ENCODE measurements around the gene ERBB2. TPM values are rescaled to one million over a fixed set of nuclear protein-coding genes. Genes with fewer than 3 reads are reported as not detected.

Gene ERBB2
- total and polyA plus RNA-seq, 2 of the 4 experiments (the other 2 are of a cell fraction): 28.7 to 33.3 TPM

- H2BK120ac ChIP-seq (ENCODE audit: low read depth, low read length): no peak overlapping the region
- H3K27me3 ChIP-seq (ENCODE audit: control insufficient read depth, insufficient read depth, low read length): peaks cover 11% of the 10 kb centered on the region
- no peaks in the 10 kb centered on the region for H4K20me1 ChIP-seq (ENCODE audit: insufficient read depth, low read length)
- no peak overlapping the region for H2BK15ac ChIP-seq (ENCODE audit: low read depth, low read length)
- H3K14ac ChIP-seq (replicated peaks; ENCODE audit: low read depth, low read length): no peak overlapping the region
- no peak overlapping the region for H4K5ac ChIP-seq (ENCODE audit: low read depth, low read length)
- dilution Hi-C loops (cut with HindIII; ENCODE audit: low sequenced_read_pairs, unreplicated experiment): no loop called here
- BruUV-seq (replicated peaks): no TSS peak
- H2AFZ ChIP-seq (replicated peaks; ENCODE audit: low read length, poor library complexity): no peak overlapping the region
- no peak overlapping the region for H2BK20ac ChIP-seq (ENCODE audit: low read depth, low read length)
- DNase-seq: no peak
- no peaks in the 10 kb centered on the region for H3K9me3 ChIP-seq (ENCODE audit: control insufficient read depth, insufficient read depth, low read length)
- no peaks in the 10 kb centered on the region for H3K36me3 ChIP-seq (ENCODE audit: control insufficient read depth, insufficient read depth, low read length)
- no peak for TF ChIP-seq SMC3 (IDR thresholded peaks at IDR 0.05; ENCODE audit: low read depth, low read length)
- TF ChIP-seq MXI1 (IDR thresholded peaks at IDR 0.05; ENCODE audit: borderline replicate concordance, low read depth, low read length): no peak
- no peak for TF ChIP-seq FOS (IDR thresholded peaks at IDR 0.05; ENCODE audit: low read depth, low read length)
- TF ChIP-seq MAFK (IDR thresholded peaks at IDR 0.05; ENCODE audit: low read depth, low read length): no peak
- no peak for TF ChIP-seq RCOR1 (IDR thresholded peaks at IDR 0.05; ENCODE audit: insufficient replicate concordance, low read length)
- TF ChIP-seq MAZ (IDR thresholded peaks at IDR 0.05; ENCODE audit: borderline replicate concordance, low read depth, low read length): no peak
- TF ChIP-seq ELK1 (IDR thresholded peaks at IDR 0.05; ENCODE audit: borderline replicate concordance, low read depth, low read length): no peak
- TF ChIP-seq POLR2A (IDR thresholded peaks at IDR 0.05; ENCODE audit: low read depth, low read length): no peak
- no peak for TF ChIP-seq USF2 (IDR thresholded peaks at IDR 0.05; ENCODE audit: low read depth, low read length)
- TF ChIP-seq CHD1 (IDR thresholded peaks at IDR 0.05; ENCODE audit: low read depth, low read length): no peak
- TF ChIP-seq CTCF (conservative IDR thresholded peaks at IDR 0.05; ENCODE audit: low read depth, low read length): no peak
- no peak for TF ChIP-seq NFE2L2 (IDR thresholded peaks at IDR 0.05; ENCODE audit: low read depth, low read length)
- no peak for TF ChIP-seq BHLHE40 (IDR thresholded peaks at IDR 0.05; ENCODE audit: low read depth, low read length)
- TF ChIP-seq RAD21 (IDR thresholded peaks at IDR 0.05; ENCODE audit: low read length): no peak
- no peak for TF ChIP-seq RFX5 (IDR thresholded peaks at IDR 0.05; ENCODE audit: low read depth, low read length)
- no peak for TF ChIP-seq CEBPB (IDR thresholded peaks at IDR 0.05; ENCODE audit: low read depth, low read length)
- H3K4me2 ChIP-seq (ENCODE audit: low read depth, low read length): no peak overlapping the region
- no peak overlapping the region for H4K91ac ChIP-seq (ENCODE audit: insufficient read depth, low read depth, low read length)
- no peak overlapping the region for H2AK9ac ChIP-seq (replicated peaks; ENCODE audit: low read depth, low read length, poor library complexity)
- CTCF ChIA-PET: no interaction called here
- H3K23ac ChIP-seq (ENCODE audit: low read depth, low read length): no peak overlapping the region
- H3K4me3 ChIP-seq (ENCODE audit: insufficient read depth, low read depth, low read length): no peak overlapping the region
- no peak overlapping the region for H3K27ac ChIP-seq (ENCODE audit: insufficient read depth, low read length)
- H3K9ac ChIP-seq (ENCODE audit: low read depth, low read length): no peak overlapping the region
- no peak for ATAC-seq (ENCODE audit: low read depth)
- in situ Hi-C loops (cut with MboI; ENCODE audit: low sequenced_read_pairs): no loop called here
- H3K4me1 ChIP-seq (ENCODE audit: control insufficient read depth, insufficient read depth, low read length): peaks cover 7% of the 10 kb centered on the region
- H3K4ac ChIP-seq (ENCODE audit: low read depth, low read length): no peak overlapping the region
- no peak overlapping the region for H2BK5ac ChIP-seq (ENCODE audit: low read depth, low read length, poor library complexity, severe bottlenecking)
- H3K18ac ChIP-seq (ENCODE audit: low read depth, low read length): no peak overlapping the region
- H4K8ac ChIP-seq (ENCODE audit: low read depth in 2 of 2, low read length in 2 of 2): no peak overlapping the region
- no peak overlapping the region for H2AK5ac ChIP-seq (ENCODE audit: low read depth, low read length)
- no peaks in the 10 kb centered on the region; a peak in 1 of 4 replicates for H3K79me1 ChIP-seq (ENCODE audit: low read depth in 1 of 2, low read length in 2 of 2)
- H3K56ac ChIP-seq (ENCODE audit: extremely low read depth, insufficient read depth, low read length): no peak overlapping the region
- WGBS, 2 experiments (ENCODE audit: extremely low coverage in 2 of 2, insufficient read length in 1 of 2): no CpG with 5 or more reads among the region's 5 CpGs
- POLR2A ChIA-PET (ENCODE audit: unreplicated experiment): no interaction called here
- no peaks in the 10 kb centered on the region; the same call in 1 of the 2 replicates for H3K9me1 ChIP-seq (ENCODE audit: insufficient read depth, low read length)
- intact Hi-C loops (cut with micrococcal nuclease): no loop called here
These were observed 51.2 kb downstream of the ERBB2 start for GRCh38 chr17:39751016-39751543.

Data from IMR-90 (cell line).